Sigmoid colon (tissue), 7 donors: ENCODE data around the gene ZNF264. TPM values are rescaled to one million over a fixed set of nuclear protein-coding genes. Genes with fewer than 3 reads are reported as not detected.
"Not testable (repeated sequence)": the region's sequence is repeated elsewhere in the genome, so short reads cannot be mapped to it uniquely, and the experiment has no call there.

Experiments
- DNase-seq: peaks from one replicate; pipeline ENCODE4 v3.0.0-alpha.2; 2019
- H3K27ac ChIP-seq, 4 donors: fragments of 200-600 bp; sonication (generic); one replicate each; pipeline ENCODE4 v1.5.1; 2016 to 2019; ENCODE audit warnings: mild to moderate bottlenecking in 1 of 4
- H3K27me3 ChIP-seq, 3 donors: fragments of 200-600 bp; sonication (generic); one replicate each; pipeline ENCODE4 v1.5.1; 2019; ENCODE audit warnings: mild to moderate bottlenecking in 1 of 3
- H3K36me3 ChIP-seq, 4 donors: fragments of 200-600 bp; sonication (generic); one replicate each; pipeline ENCODE4 v1.5.1; 2016 to 2019
- H3K4me1 ChIP-seq, 4 donors: fragments of 200-600 bp; sonication (generic); one replicate each; pipeline ENCODE4 v1.5.1; 2017 to 2019
- H3K4me3 ChIP-seq, 4 donors: fragments of 200-600 bp; sonication (generic); one replicate each; pipeline ENCODE4 v1.5.1; 2017 to 2019; ENCODE audit warnings: mild to moderate bottlenecking in 2 of 4, moderate library complexity in 1 of 4
- H3K9me3 ChIP-seq, 4 donors: fragments of 200-600 bp in 3 of 4; sonication (generic) in 3 of 4; one replicate each; pipeline versions ENCODE4 v1.5.1 to v1.6.1; 2013 to 2019
- CTCF ChIP-seq, 4 experiments: fragments of 450-650 bp in 3 of 4; fragments of 200-600 bp in 1 of 4; IDR thresholded peaks; one replicate each; pipeline ENCODE4 v1.5.1; 2016 to 2019; ENCODE audit warnings: antibody characterized with exemption in 4 of 4, mild to moderate bottlenecking in 3 of 4, moderate library complexity in 2 of 4
- EP300 ChIP-seq, 4 donors: sonication (generic); formaldehyde crosslinking; IDR thresholded peaks; one replicate each; pipeline ENCODE4 v1.6.1; 2017; ENCODE audit warnings: antibody characterized with exemption in 4 of 4
- POLR2A ChIP-seq, 2 donors: fragments of 450-650 bp; IDR thresholded peaks; one replicate each; pipeline ENCODE4 v1.6.1; 2016; ENCODE audit warnings: antibody characterized with exemption in 2 of 2, mild to moderate bottlenecking in 2 of 2, moderate library complexity in 2 of 2
- POLR2AphosphoS5 ChIP-seq, 4 donors: sonication (generic); formaldehyde crosslinking; IDR thresholded peaks; one replicate each; pipeline ENCODE4 v1.6.1; 2017; ENCODE audit warnings: antibody characterized with exemption in 4 of 4
- WGBS, 2 donors: extraction: QIAGEN DNeasy Blood & Tissue Kit; methylation state at CpG; one replicate each; pipeline ENCODE4 v1.1.7; 2013; 5-methylcytosine and 5-hydroxymethylcytosine counted together
- intact Hi-C: fragments of 100-400 bp; cut with DNase I; formaldehyde crosslinking; loops from one replicate; pipeline ENCODE4 v1.15.1; 2023
- polyA plus RNA-seq, 3 donors: library from polyadenylated mRNA; stranded (reverse); fragments of 200-250 nt; gene quantifications; one replicate each; pipeline ENCODE4 v1.2.3, GENCODE V29; 2013
- total RNA-seq, 4 donors: library from RNA; depleted of rRNA; stranded (reverse); fragments of >200 nt; gene quantifications; one replicate each; pipeline ENCODE4 v1.1.0, GENCODE V29; 2016
- donor health status: healthy with polysubstance abuse.
- donor health status: Bipolar disorder and iron deficiency.
- donor health status: healthy.

Gene ZNF264
- total and polyA plus RNA-seq, 7 donors, result 1.2 to 39.6 (median 18.5) TPM

GRCh38 chr19:57245066-57245465, 53.8 kb downstream of the ZNF264 start:
- peaks cover 0 to 25% (median 17%) of the 10 kb centered on the region in 4 donors for H3K4me1 ChIP-seq
- peaks cover 25 to 62% (median 41%) of the 10 kb centered on the region in 4 donors for H3K36me3 ChIP-seq
- DNase-seq, result no peak
- no peaks in the 10 kb centered on the region for H3K9me3 ChIP-seq
- H3K27me3 ChIP-seq, result no peaks in the 10 kb centered on the region
- WGBS, 2 donors, result 96 to 98% methylated on average over 5 of the region's 5 CpGs
- intact Hi-C loops, result loop anchor here (10.0 kb wide), 1 partner anchor 140 kb away; no protein-coding TSS in a partner anchor
- H3K27ac ChIP-seq, result no peak overlapping the region
- no peak overlapping the region for H3K4me3 ChIP-seq
- TF ChIP-seq POLR2A (IDR thresholded peaks at IDR 0.05) (no peak), POLR2AphosphoS5 (IDR thresholded peaks at IDR 0.05) (no peak), EP300 (IDR thresholded peaks at IDR 0.05) (no peak), CTCF (IDR thresholded peaks at IDR 0.05) (no peak)

GRCh38 chr19:57245959-57246358, 54.7 kb downstream of the ZNF264 start:
- 81 to 82% methylated on average over 6 of the region's 6 CpGs for WGBS, 2 donors
- no peaks in the 10 kb centered on the region for H3K9me3 ChIP-seq
- TF ChIP-seq POLR2AphosphoS5 (IDR thresholded peaks at IDR 0.05) (no peak), EP300 (IDR thresholded peaks at IDR 0.05) (no peak), POLR2A (IDR thresholded peaks at IDR 0.05) (no peak), CTCF (IDR thresholded peaks at IDR 0.05) (no peak)
- no peak for DNase-seq
- H3K36me3 ChIP-seq, result peaks cover 31 to 71% (median 48%) of the 10 kb centered on the region in 4 donors
- H3K27ac ChIP-seq, result no peak overlapping the region
- intact Hi-C loops, result loop anchor here (10.0 kb wide), 1 partner anchor 141 kb away; no protein-coding TSS in a partner anchor
- peaks cover 0 to 24% (median 17%) of the 10 kb centered on the region in 4 donors for H3K4me1 ChIP-seq
- no peak overlapping the region for H3K4me3 ChIP-seq
- no peaks in the 10 kb centered on the region for H3K27me3 ChIP-seq

GRCh38 chr19:57248646-57249045, 57.3 kb downstream of the ZNF264 start:
- 81 to 92% methylated on average over 6 of the region's 6 CpGs for WGBS, 2 donors
- Histone ChIP-seq H3K27ac (no peak overlapping the region), H3K4me3 (no peak overlapping the region), H3K36me3 (peaks cover 51 to 96% (median 71%) of the 10 kb centered on the region in 4 donors), H3K27me3 (no peaks in the 10 kb centered on the region), H3K9me3 (no peaks in the 10 kb centered on the region), H3K4me1 (no peaks in the 10 kb centered on the region)
- intact Hi-C loops, result loop anchor here (10.0 kb wide), 1 partner anchor 144 kb away; no protein-coding TSS in a partner anchor
- TF ChIP-seq POLR2AphosphoS5 (IDR thresholded peaks at IDR 0.05) (no peak), CTCF (IDR thresholded peaks at IDR 0.05) (no peak), EP300 (IDR thresholded peaks at IDR 0.05) (no peak), POLR2A (IDR thresholded peaks at IDR 0.05) (no peak)
- DNase-seq, result no peak

- no peaks in the 10 kb centered on the region for H3K9me3 ChIP-seq
- H3K4me3 ChIP-seq, result no peak overlapping the region
- H3K36me3 ChIP-seq, result peaks cover 57 to 96% (median 76%) of the 10 kb centered on the region in 4 donors
- no peak overlapping the region for H3K27ac ChIP-seq
- DNase-seq, result no peak
- H3K4me1 ChIP-seq, result no peaks in the 10 kb centered on the region
- WGBS, 2 donors, result 40 to 88% methylated on average over 1 of the region's 1 CpG
- intact Hi-C loops, result loop anchor here (10.0 kb wide), 1 partner anchor 145 kb away; no protein-coding TSS in a partner anchor
- no peaks in the 10 kb centered on the region for H3K27me3 ChIP-seq
- TF ChIP-seq POLR2AphosphoS5 (IDR thresholded peaks at IDR 0.05), result no peak
- TF ChIP-seq CTCF (IDR thresholded peaks at IDR 0.05), result no peak
- TF ChIP-seq POLR2A (IDR thresholded peaks at IDR 0.05), result no peak
- TF ChIP-seq EP300 (IDR thresholded peaks at IDR 0.05), result no peak
Observed at GRCh38 chr19:57249329-57249728, 58.0 kb downstream of the ZNF264 start.

GRCh38 chr19:57253767-57254166, 62.5 kb downstream of the ZNF264 start:
- intact Hi-C loops, H3K27ac ChIP-seq, H3K4me1 ChIP-seq, H3K9me3 ChIP-seq, DNase-seq, H3K4me3 ChIP-seq, H3K27me3 ChIP-seq: not testable (repeated sequence)
- 95 to 96% methylated on average over 11 of the region's 11 CpGs for WGBS, 2 donors
- H3K36me3 ChIP-seq, result peaks cover 41 to 71% (median 51%) of the 10 kb centered on the region in 4 donors
